Activated T-cell treated with anti-CD3 and anti-CD28 coated beads, Interleukin-2, amount 50 U/mL, for 1 hour (primary cell): ENCODE data around the gene FAM120A.
"Not testable (repeated sequence)": the region's sequence is repeated elsewhere in the genome, so short reads cannot be mapped to it uniquely, and the experiment has no call there.

Source experiments
- DNase-seq: peaks from one replicate; pipeline ENCODE4 v3.0.0-alpha.2; 2020

The FAM120A gene

GRCh38 chr9:93475108-93475507, 23.6 kb downstream of the FAM120A start:
- no peak for DNase-seq

DNA sequence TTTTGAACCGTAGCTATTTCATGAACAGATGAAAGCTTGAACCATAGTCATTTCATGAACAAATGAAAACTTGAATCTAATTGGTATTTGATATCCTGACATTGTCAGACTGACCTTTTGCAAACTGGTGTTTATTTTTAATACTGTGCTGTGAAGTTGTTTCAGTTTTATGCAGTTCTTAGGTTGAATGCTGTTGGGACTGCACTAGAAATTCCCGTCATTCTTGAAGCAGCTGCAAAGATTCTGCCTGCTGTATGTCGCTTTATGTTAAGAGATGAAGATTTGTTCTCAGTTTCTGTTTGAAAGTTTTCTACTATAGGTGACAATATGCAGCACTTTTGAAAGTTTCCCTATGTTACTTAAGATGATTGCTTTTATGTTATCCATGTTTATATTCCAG, 24.4 kb downstream of the FAM120A start:
- no peak for DNase-seq

DNA sequence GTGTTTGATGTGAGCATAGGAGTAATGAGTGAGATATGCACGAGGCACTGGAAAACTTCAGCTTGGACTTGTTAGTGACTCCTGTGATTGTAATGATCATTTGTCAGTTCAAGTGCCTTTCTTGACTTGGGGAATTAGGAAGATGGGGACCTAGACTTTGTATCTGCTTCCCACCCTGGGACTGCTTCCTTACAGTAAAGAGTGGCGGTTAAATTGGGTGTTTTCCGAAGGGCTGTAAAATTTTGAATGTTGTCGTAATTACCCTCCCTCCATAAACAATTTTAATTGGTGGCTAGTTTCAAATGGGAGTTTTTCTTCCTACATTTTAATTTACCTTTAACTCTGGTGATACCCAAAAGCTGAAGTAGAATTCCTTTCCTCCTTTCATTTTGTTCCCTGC, 25.4 kb downstream of the FAM120A start:
- no peak for DNase-seq

DNA sequence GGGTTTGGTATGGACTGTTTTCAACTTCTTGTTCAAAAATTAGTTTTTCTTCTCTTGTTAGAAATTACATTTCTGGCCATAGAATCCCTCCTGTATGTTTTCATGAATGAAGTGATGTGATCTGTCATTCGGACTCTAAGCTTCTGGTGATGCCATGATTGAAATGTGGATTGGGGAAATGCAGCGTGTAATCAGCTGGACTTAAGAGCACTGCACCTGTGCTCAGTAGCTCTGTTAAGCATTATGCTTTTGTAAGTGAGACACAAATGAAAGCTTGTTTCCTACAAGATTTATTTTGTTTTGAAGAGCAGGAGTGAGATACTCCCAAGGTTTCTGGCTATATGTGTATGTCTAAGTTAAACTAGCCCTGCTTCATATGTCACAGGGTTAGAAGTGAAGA, 25.9 kb downstream of the FAM120A start:
- no peak for DNase-seq

DNA sequence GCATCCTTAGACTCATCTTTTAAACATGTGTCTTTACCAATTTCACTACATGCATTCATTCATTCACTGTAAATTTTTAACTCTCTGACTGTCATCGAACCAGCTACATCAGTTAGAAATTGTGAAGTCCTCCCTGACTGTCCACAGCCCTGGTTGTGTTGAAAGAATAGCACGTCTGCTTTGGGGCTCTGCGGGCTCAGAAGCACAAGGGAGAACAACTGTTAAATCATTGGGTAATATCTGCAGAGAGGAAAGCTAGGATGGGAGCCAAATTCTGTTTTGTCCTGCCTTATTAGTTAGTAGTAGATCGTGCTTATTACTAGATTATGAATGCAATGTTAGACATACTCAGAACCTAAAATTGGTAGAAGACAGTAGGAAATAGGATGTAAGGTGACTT, 28.2 kb downstream of the FAM120A start:
- DNase-seq: no peak

DNA sequence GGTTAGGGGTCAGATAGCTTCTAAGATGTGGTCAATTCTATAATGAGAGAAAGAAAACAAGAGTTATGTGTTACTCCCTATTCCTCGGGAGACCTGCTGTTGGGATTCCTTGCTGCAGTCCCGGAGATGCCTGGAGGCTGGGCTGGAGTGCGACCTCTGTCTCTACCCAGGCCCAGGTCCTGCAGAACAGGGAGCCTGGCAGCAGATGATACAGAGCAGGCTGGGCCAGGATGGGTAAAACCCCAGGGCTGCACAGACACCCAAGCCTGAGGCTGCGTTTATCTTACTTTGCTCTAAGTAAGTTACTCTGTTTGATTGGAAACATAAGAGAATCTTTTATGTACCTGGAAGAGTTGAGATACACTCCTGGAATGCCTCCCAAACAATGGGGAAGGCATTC, 28.8 kb downstream of the FAM120A start:
- no peak for DNase-seq

GRCh38 chr9:93480728-93481324, 29.3 kb downstream of the FAM120A start:
- no peak for DNase-seq

GRCh38 chr9:93483497-93483896, 32.0 kb downstream of the FAM120A start:
- DNase-seq: no peak

DNA sequence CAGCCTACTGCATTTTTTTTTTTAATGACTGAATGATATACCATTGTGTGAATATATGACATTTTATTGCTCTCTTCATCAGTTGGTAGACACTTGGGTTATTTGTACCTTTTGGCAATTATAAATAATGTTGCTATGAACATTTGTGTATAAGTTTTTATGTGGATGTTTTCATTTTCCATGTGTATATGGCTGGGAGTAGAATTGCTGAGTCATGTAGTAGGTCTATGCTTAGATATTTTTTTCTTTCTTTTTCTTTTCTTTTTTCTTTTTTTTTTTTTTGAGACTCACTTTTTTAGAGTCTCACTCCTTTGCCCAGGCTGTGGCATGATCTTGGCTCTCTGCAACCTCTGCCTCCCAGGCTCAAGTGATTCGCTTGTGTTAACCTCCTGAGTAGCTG, 34.8 kb downstream of the FAM120A start:
- DNase-seq: no peak

DNA sequence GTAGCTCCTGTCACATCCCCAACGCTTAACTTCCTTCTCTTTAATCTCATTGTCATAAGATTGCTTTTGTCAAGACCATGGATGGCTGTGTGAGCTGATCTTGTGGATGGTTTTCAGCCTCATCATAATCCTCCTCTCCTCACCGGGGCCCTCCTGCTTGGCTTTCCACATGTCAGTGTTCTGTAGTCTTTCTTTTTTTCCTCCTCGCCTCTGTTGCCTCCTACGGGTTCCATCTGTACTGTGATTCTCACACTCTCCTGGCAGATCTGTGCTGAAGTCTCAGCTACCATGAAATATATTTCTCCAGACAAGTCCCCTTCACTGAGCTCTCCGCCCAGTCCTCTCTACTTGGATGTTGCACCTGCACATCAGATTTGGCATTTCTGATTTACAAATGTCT, 36.8 kb downstream of the FAM120A start:
- no peak for DNase-seq

- no peak for DNase-seq
Measured at GRCh38 chr9:93491593-93492232, 40.2 kb downstream of the FAM120A start.

DNA sequence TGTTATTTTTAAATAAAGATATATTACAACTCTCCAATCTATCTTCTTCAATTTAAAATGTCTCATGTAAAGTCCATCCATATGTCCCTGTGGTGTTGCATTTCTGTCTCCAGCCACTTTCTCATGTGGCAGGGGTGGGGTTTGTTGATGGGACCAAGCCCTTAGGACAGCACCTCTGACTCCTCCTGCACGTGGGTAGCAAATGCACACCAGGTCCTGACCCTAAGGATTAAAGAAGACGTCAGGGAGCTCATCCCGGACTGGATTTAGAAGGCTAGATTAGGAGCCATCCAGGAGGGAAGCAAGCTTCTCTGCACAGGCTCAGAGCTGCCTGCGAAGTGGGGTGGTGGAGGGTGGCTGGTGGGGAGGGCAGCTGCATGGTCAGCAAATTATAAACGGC, 40.8 kb downstream of the FAM120A start:
- no peak for DNase-seq

DNA sequence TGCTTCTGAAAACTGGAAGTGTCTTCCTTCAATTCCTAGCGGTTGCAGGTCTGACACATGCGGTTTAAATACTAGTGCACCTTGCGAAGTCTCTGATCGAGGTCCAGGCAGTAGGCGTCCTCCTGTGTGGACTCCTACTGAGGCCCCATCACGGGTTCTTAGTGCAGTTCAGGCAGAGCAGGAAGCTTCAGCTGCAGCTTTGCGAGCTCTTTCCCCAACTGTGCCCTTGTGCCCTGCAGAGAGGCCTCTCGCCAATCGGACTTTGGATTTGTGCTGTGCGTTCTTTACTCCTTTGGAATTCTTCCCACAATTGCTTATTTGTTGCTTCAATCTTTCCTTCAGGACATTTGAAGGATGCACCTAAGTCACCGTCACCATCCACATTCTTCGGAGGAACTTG, 42.5 kb downstream of the FAM120A start:
- no peak for DNase-seq

DNA sequence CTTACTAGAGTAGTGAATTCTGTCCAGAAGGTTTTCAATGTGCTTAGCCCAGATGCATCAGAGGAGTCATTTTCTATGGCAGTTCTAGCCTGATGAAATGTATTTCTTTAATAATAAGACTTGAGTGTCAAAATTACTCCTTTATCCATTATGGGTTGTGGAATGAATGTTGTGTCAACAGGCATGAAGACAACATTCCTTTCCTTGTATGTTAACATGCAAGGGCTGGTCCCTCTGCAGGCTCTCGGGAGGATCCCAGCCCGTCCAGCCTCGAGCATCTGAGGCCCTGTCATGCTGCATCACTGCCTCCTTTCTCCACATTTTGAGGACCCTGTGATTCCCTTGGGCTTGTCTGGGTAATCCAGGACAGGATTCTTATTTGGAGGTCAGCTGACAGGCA, 44.8 kb downstream of the FAM120A start:
- no peak for DNase-seq

DNA sequence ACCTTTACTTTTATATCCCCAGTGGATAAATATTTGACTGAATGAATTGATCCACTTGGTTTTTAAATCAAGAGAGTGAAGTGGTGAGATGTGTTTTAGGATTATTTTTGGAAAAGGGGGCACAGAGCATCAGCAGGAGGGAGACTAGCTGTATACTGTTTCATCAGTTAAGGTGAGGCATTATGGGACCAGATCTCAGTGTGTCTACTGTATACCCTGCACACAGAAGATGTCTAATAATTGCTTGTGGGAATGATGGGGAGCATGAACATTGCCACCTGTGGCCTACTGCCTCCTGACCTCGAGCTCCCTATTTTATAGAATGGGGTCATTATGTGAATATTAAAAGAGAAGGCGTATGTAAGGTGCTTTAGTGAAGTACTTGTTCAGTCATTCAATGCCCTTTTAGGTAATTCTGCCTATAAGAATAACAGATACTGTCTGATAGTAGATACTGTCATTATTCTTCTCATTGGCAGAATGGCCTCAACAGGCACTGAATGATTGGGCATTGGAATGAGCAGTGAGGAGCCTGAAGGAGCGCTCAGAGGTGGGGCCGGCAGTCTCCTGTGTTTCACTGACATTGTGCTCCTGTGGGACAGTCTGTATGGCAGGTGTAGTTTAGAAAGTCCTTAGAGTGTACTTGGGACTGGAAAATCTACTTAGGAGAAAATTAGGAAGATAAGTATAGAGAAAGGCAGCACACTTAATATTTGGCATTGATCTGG, 49.2 kb downstream of the FAM120A start:
- DNase-seq: no peak

GRCh38 chr9:93501406-93501805, 49.9 kb downstream of the FAM120A start:
- DNase-seq: no peak

GRCh38 chr9:93503381-93503780, 51.9 kb downstream of the FAM120A start:
- DNase-seq: no peak

DNA sequence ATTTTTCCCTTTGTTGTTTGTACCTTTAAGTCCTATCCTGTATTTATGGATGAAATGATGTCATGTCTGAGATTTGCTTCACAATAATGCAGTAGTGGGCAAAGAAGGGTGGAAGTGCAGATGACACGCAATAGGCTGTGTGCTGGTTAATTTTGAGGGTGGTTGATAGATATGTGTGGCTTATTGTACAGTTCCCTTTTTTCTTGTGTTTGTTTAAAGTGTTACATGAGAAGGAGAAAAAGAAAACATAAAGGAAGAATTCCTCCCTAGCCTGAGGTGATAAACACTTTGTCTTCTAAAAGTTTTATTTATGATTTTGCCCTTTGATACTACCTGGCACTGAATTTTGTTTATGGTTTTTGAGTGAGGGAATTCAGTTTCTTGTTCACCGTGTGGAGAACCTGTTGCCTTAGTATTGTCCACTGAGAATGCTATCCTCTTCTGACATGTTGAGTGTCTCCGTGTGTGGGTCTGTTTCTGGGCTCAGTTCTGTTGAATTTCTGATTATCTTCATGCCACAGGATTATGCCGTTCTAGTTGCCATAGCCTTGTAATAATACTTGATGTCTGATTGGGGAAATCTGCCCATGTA, 54.2 kb downstream of the FAM120A start:
- DNase-seq: no peak

GRCh38 chr9:93507768-93508167, 56.3 kb downstream of the FAM120A start:
- no peak for DNase-seq

DNA sequence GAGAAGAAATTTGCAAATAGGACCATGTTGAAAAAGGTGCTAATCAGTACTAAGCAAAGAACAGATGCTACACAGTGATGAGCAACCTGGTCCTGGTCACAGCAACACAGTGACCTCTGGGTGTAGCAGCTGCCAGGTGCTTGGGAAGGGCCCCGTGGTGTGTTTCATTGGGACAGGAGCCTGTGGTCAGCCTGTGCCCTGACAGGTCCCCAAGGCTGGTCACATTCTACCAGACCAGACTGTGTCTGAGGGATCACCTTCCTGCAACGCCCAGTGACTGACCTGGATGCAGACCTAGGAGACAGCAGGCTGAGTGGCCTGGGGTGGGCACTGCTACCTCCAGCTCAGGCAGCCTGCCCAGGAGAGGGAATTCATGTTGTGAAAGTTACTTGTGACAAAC, 56.7 kb downstream of the FAM120A start:
- no peak for DNase-seq

DNA sequence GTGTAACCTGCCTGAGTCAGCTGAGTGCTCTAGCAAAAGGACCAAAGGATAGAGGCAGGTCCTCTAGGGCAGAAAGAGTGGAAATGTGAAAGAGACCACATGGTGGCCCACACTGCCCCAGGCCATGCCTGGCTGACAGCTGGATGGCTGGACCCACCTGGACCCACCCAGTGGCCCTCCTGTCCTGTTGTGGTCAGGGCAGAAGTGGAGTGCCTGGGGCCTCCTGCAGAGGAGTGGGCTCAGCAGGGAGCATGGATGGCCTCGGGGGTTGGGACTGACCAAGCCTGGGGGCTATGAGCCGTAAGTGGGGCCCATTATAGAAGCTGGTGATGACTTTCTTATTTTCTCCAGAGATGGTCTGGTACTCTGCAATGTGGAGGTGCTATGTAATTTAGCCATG, 57.6 kb downstream of the FAM120A start:
- no peak for DNase-seq

- DNase-seq: no peak
Measured at GRCh38 chr9:93510041-93510440, 58.6 kb downstream of the FAM120A start.

DNA sequence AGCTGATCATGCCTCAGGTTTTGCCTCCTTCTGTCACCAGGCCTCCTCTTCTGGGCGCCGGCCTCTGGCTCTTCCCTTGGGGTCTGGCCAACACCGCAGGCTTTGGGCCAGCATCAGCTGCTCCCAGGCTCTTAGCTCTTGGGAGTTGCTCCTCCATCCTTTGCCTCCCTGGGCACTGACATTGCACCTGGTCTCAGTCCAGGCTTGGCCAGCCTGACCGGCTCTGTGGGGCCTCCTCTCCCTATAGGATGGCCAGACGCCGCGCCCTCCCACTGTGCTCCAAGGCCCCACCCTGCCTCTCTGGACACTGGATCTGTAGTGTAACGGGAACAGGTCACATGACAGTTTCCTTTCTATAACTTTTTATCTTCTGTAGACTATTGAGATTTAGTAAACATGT, 59.7 kb downstream of the FAM120A start:
- not testable (repeated sequence) for DNase-seq

- DNase-seq: not testable (repeated sequence)
Measured at GRCh38 chr9:93512170-93512812, 60.8 kb downstream of the FAM120A start.
